ENCODE results near the gene MAP3K20. TPM values are rescaled to one million over a fixed set of nuclear protein-coding genes. Genes with fewer than 3 reads are reported as not detected.

MAP3K20 gene
- total and polyA plus RNA-seq, 2 donors (not counting 3 experiments of a cell fraction or from before 2014, with no cell fraction given), result 7.8 to 31.5 TPM

GRCh38 chr2:173159791-173160463 lies 84.3 kb downstream of the MAP3K20 start:
- Histone ChIP-seq H3K4me1 (ENCODE audit: control insufficient read depth, extremely low read depth, insufficient read depth, low read length) (peaks cover 4% of the 10 kb centered on the region), H3K27ac (ENCODE audit: insufficient read depth, low read depth, low read length) (no peak overlapping the region), H3K36me3 (ENCODE audit: control insufficient read depth in 2 of 2, extremely low read depth in 1 of 2, insufficient read depth in 2 of 2, low read length in 2 of 2) (no peaks in the 10 kb centered on the region), H4K20me1 (replicated peaks; ENCODE audit: control insufficient read depth, extremely low read depth, insufficient read depth, low read length) (no peaks in the 10 kb centered on the region), H3K9me1 (replicated peaks; ENCODE audit: control insufficient read depth, extremely low read depth, insufficient read depth, low read length) (no peaks in the 10 kb centered on the region), H3K4me3 (replicated peaks in 1 of 3; ENCODE audit: insufficient read depth in 1 of 3, low read depth in 1 of 3, low read length in 3 of 3) (no peak overlapping the region), H3K79me2 (ENCODE audit: control insufficient read depth, insufficient read depth, low read length) (peaks cover 3% of the 10 kb centered on the region), H2AFZ (ENCODE audit: low read depth, low read length) (no peak overlapping the region), H3K9me3 (replicated peaks; ENCODE audit: control insufficient read depth, insufficient read depth, low read length) (no peaks in the 10 kb centered on the region), H3K27me3 (ENCODE audit: control insufficient read depth in 2 of 2, insufficient read depth in 2 of 2, low read length in 2 of 2) (no peaks in the 10 kb centered on the region), H3K9ac (replicated peaks; ENCODE audit: extremely low read depth, insufficient read depth, low read length) (no peak overlapping the region), H3K4me2 (ENCODE audit: insufficient read depth, low read length) (no peak overlapping the region)
- CTCF ChIA-PET, result interaction anchor here (1.2 kb wide), 1 partner anchor 133 kb away, joined by 3 read pairs; no protein-coding TSS in a partner anchor
- dilution Hi-C loops (cut with MboI; ENCODE audit: extremely low pct_ligation_motif_present, low sequenced_read_pairs) (no loop called here), intact Hi-C loops (cut with micrococcal nuclease) (no loop called here)
- FAIRE-seq (no peak), DNase-seq (ENCODE audit: low read depth, low spot score) (peak; percentile 49)
- POLR2A ChIA-PET, result no interaction called here
- no peak for TF ChIP-seq EZH2 (IDR thresholded peaks at IDR 0.05; ENCODE audit: borderline replicate concordance, low read depth, low read length, severe bottlenecking)
- no peak for TF ChIP-seq GATA2 (IDR thresholded peaks at IDR 0.05; ENCODE audit: insufficient read depth, insufficient read length, low read depth, low read length)
- TF ChIP-seq FOS (IDR thresholded peaks at IDR 0.05; ENCODE audit: borderline replicate concordance, insufficient read depth, low read length), result no peak
- no peak for TF ChIP-seq MAX (IDR thresholded peaks at IDR 0.05; ENCODE audit: insufficient read depth, insufficient read length)
- TF ChIP-seq POLR2AphosphoS5 (IDR thresholded peaks at IDR 0.05; ENCODE audit: insufficient read depth, low read depth, low read length), result no peak
- TF ChIP-seq MYC (IDR thresholded peaks at IDR 0.05; ENCODE audit: low read depth, low read length), result no peak
- TF ChIP-seq JUN (IDR thresholded peaks at IDR 0.05; ENCODE audit: borderline replicate concordance, insufficient read depth, insufficient read length, low read depth), result no peak
- no peak for TF ChIP-seq CTCF (IDR thresholded peaks at IDR 0.05; ENCODE audit: extremely low read depth in 1 of 2, insufficient read depth in 1 of 2, low read depth in 1 of 2, low read length in 2 of 2)
- TF ChIP-seq POLR2A (IDR thresholded peaks at IDR 0.05; ENCODE audit: low read depth, low read length), result no peak
- BruUV-seq (replicated peaks), result no TSS peak
